HG03064 (cell line): Measurements from ENCODE around the gene ODC1.
"Not testable (repeated sequence)": the region's sequence is repeated elsewhere in the genome, so short reads cannot be mapped to it uniquely, and the experiment has no call there.

ENCODE experiments used
- ATAC-seq: cut with Tn5 transposase; IDR thresholded peaks from one replicate; pipeline ENCODE4 v1.9.1; 2021; ENCODE audit warnings: low read depth; ENCODE audit not compliant: unreplicated experiment

ODC1 gene

GRCh38 chr2:10457195-10457594, 9.1 kb upstream of the ODC1 start:
- ATAC-seq: not testable (repeated sequence)

- ATAC-seq: no peak
Measured at GRCh38 chr2:10454505-10454904, 6.4 kb upstream of the ODC1 start.

GRCh38 chr2:10453905-10454298, 5.8 kb upstream of the ODC1 start:
- no peak for ATAC-seq

- ATAC-seq: no peak
Measured at GRCh38 chr2:10452956-10453904, 5.1 kb upstream of the ODC1 start.

GRCh38 chr2:10452312-10452711, 4.2 kb upstream of the ODC1 start:
- no peak for ATAC-seq

GRCh38 chr2:10451819-10452218, 3.7 kb upstream of the ODC1 start:
- ATAC-seq: no peak

- ATAC-seq: no peak
Measured at GRCh38 chr2:10449838-10450691, 1.9 kb upstream of the ODC1 start.

- no peak for ATAC-seq
Measured at GRCh38 chr2:10449486-10449831, 1.3 kb upstream of the ODC1 start.

- peak; percentile 58 for ATAC-seq
Measured at GRCh38 chr2:10448576-10449485, 704 bp upstream of the ODC1 start.

GRCh38 chr2:10447300-10447894, 730 bp downstream of the ODC1 start:
- ATAC-seq: peak; percentile 27

- ATAC-seq: no peak
Measured at GRCh38 chr2:10446631-10447030, 1.5 kb downstream of the ODC1 start.

- no peak for ATAC-seq
Measured at GRCh38 chr2:10444463-10444862, 3.7 kb downstream of the ODC1 start.

- ATAC-seq: not testable (repeated sequence)
Measured at GRCh38 chr2:10442469-10443126, 5.5 kb downstream of the ODC1 start.

GRCh38 chr2:10441948-10442347, 6.2 kb downstream of the ODC1 start:
- ATAC-seq: no peak

GRCh38 chr2:10440736-10441135, 7.4 kb downstream of the ODC1 start:
- no peak for ATAC-seq

- no peak for ATAC-seq
Measured at GRCh38 chr2:10439971-10440370, 8.2 kb downstream of the ODC1 start.

GRCh38 chr2:10439185-10439879, 8.8 kb downstream of the ODC1 start:
- ATAC-seq: no peak

GRCh38 chr2:10438688-10439087, 9.4 kb downstream of the ODC1 start:
- no peak for ATAC-seq

GRCh38 chr2:10437806-10438205, 10.3 kb downstream of the ODC1 start:
- no peak for ATAC-seq
